ENCODE data around the gene RBM19. TPM values are rescaled to one million over a fixed set of nuclear protein-coding genes. Genes with fewer than 3 reads are reported as not detected.

Gene RBM19
- total RNA-seq, 4 donors from 2014 or later = 19.3 to 45.5 (median 31.5) TPM

DNA sequence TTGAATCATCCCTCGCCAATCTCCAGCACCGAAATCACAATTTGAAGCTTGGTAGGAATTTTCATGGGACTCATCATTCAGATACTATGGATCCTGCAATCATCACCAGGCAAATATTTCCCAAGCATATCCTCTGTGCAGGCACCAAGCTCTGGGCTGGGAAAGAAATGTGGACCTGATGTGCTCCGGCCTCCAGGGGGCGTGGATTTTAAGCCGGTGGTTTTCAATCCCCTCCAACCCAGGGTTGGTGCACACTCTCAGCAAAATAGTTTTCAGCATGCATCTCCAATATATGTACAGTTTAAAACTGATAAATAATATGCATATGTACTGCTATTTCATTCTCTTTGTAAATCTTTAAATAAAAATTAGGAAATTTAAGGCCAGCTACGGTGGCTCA, 98.9 kb downstream of the RBM19 start:
- Histone ChIP-seq H3K36me3 (no peaks in the 10 kb centered on the region), H3K4me1 (no peaks in the 10 kb centered on the region), H3K4me3 (no peak overlapping the region), H3K27me3 (no peaks in the 10 kb centered on the region), H3K27ac (no peak overlapping the region), H3K9me3 (no peaks in the 10 kb centered on the region)
- no peak for TF ChIP-seq POLR2A (IDR thresholded peaks at IDR 0.05)
- TF ChIP-seq, protein P1, sequence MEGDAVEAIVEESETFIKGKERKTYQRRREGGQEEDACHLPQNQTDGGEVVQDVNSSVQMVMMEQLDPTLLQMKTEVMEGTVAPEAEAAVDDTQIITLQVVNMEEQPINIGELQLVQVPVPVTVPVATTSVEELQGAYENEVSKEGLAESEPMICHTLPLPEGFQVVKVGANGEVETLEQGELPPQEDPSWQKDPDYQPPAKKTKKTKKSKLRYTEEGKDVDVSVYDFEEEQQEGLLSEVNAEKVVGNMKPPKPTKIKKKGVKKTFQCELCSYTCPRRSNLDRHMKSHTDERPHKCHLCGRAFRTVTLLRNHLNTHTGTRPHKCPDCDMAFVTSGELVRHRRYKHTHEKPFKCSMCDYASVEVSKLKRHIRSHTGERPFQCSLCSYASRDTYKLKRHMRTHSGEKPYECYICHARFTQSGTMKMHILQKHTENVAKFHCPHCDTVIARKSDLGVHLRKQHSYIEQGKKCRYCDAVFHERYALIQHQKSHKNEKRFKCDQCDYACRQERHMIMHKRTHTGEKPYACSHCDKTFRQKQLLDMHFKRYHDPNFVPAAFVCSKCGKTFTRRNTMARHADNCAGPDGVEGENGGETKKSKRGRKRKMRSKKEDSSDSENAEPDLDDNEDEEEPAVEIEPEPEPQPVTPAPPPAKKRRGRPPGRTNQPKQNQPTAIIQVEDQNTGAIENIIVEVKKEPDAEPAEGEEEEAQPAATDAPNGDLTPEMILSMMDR (IDR thresholded peaks at IDR 0.05) = no peak
- intact Hi-C loops (cut with DNase I; ENCODE audit: low total_unique reads) = no loop called here
- no peak for DNase-seq

DNA sequence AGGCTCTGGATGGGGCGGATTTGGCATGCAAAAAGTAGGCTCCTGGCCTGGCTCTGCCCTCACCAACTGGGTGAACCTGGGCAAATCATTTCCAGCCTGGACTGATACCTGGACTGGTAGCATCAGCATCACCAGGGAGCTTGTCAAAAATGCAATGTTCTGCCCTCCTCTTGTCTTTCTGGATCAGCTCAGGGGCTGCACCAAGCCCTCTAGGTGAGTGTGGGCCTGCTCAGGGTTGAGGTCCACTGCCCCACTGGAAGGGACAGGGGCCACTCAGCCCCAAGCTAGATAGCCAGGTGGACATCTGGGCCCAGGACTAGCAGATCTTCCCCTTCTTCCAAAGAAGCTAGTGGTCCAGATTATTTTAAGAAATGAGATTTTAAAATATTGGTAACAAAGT, 99.6 kb downstream of the RBM19 start:
- Histone ChIP-seq H3K4me3 (no peak overlapping the region), H3K4me1 (no peaks in the 10 kb centered on the region), H3K36me3 (no peaks in the 10 kb centered on the region), H3K9me3 (no peaks in the 10 kb centered on the region), H3K27ac (no peak overlapping the region), H3K27me3 (no peaks in the 10 kb centered on the region)
- DNase-seq = no peak
- no peak for TF ChIP-seq POLR2A (IDR thresholded peaks at IDR 0.05)
- TF ChIP-seq, protein P1 (IDR thresholded peaks at IDR 0.05) = no peak
- intact Hi-C loops (cut with DNase I; ENCODE audit: low total_unique reads) = no loop called here

DNA sequence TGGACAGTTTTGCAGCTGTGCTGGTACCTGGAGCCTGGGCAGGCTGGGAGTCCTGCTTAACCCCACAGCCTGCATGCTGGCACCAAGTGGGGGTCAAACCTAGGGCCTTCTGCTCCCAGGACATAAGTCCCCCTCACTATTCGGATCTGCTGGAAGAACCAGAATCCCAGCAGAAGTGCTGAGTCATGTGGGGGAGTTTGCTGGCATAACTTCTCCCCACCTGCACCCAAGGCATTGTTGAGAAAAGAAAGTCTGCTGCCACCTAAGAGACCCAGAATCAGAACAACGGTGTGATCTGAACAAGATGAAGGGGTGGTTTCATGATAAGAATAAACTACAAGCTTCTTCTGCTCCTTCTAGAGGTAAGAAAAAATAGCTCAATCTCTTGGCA, 102.7 kb downstream of the RBM19 start:
- intact Hi-C loops (cut with DNase I; ENCODE audit: low total_unique reads) = no loop called here
- no peaks in the 10 kb centered on the region for H3K9me3 ChIP-seq
- no peaks in the 10 kb centered on the region for H3K27me3 ChIP-seq
- H3K36me3 ChIP-seq = no peaks in the 10 kb centered on the region
- no peak overlapping the region for H3K4me3 ChIP-seq
- H3K27ac ChIP-seq = no peak overlapping the region
- TF ChIP-seq, protein P1 (IDR thresholded peaks at IDR 0.05) = no peak
- no peak for TF ChIP-seq POLR2A (IDR thresholded peaks at IDR 0.05)
- H3K4me1 ChIP-seq = no peaks in the 10 kb centered on the region
- DNase-seq = no peak

DNA sequence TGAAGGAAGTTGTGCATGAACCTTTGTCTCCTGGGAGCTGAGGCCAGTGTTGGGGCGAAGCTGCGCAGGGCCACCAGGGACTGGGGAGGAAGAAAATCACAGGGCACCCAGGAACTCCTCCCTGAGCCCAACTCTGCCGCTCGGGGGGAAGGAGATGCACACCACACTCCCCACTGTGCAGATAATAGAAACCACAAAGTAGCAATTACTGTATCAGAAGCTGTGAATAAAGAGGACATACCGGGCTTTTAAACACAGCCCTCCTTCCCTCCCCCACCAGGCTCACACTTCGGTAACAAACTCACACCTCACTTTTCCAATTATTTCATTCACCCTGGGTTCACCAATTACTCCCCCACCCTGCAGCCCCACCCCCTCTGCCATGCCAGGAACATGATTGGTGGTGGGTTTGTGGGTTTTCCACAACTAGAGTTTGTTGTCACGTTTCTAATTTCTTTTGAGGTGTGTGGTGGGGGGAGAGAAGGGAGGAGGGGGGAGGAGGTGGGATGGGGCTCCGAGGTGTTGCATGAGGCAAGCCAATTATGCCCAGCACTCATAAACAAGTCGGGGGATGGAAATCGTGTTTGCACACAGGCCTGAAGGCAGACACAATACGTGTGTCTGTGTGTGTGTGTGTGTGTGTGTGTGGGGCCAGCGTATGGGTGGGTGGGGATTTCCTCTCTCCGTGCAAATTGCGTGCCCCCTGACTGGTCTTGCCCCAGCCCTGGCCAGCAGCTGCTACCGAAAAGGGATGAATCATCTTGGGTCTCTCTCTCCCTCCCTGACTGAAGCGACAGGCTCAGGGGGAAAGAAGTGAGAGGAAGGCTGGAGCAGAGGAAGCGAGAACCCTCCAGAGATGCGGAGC, 103.3 kb downstream of the RBM19 start:
- DNase-seq = no peak
- no peaks in the 10 kb centered on the region for H3K4me1 ChIP-seq
- no peak overlapping the region for H3K4me3 ChIP-seq
- intact Hi-C loops (cut with DNase I; ENCODE audit: low total_unique reads) = no loop called here
- TF ChIP-seq, protein P1 (IDR thresholded peaks at IDR 0.05) = no peak
- TF ChIP-seq POLR2A (IDR thresholded peaks at IDR 0.05) = no peak
- H3K27me3 ChIP-seq = no peaks in the 10 kb centered on the region
- no peak overlapping the region for H3K27ac ChIP-seq
- H3K9me3 ChIP-seq = no peaks in the 10 kb centered on the region
- no peaks in the 10 kb centered on the region for H3K36me3 ChIP-seq

DNA sequence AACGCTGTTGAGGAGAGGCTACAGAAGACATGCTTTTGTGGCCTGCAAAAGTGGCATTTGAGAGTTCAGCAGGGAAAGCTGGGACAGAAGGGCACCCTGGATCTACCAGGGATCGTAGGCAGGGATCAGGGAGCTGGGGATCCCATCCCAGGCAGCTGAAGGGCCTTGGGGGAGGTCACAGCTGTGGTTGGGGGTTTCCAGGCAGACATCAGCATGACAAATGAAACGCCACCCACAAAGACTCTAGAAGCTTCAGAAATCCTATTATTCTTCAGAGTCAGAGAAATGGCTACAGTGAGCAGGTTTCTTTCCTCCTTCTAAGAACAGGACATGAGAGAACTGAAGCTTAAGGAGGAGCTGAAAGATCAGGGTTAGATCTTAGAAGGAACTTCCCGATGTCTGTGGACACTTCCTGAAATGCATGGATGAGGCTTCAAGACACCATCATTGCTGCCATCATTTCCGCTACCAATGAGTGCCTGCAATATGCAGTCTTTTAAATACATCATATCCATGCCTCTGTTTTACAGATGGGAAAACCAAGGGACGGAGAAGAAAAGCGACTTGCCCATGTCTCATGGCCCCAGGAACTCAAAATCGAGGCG, 104.3 kb downstream of the RBM19 start:
- TF ChIP-seq POLR2A (IDR thresholded peaks at IDR 0.05) = no peak
- TF ChIP-seq, protein P1 (IDR thresholded peaks at IDR 0.05) = no peak
- Histone ChIP-seq H3K27ac (no peak overlapping the region), H3K9me3 (no peaks in the 10 kb centered on the region), H3K4me3 (no peak overlapping the region), H3K4me1 (no peaks in the 10 kb centered on the region), H3K36me3 (no peaks in the 10 kb centered on the region), H3K27me3 (no peaks in the 10 kb centered on the region)
- no peak for DNase-seq
- intact Hi-C loops (cut with DNase I; ENCODE audit: low total_unique reads) = no loop called here

Measured in uterus (tissue), 4 donors.